GM23338 (cell line): ENCODE data around the gene KIRREL3. TPM values are rescaled to one million over a fixed set of nuclear protein-coding genes. Genes with fewer than 3 reads are reported as not detected.

Experiments
- ATAC-seq: fragments of 200-7000 bp; cut with Tn5 transposase; 3 replicates; pipeline ENCODE4 v1.9.1; 2020
- DNase-seq: peaks from one replicate; pipeline ENCODE4 v3.0.0-alpha.2; 2015; ENCODE audit warnings: low spot score
- H2AFZ ChIP-seq: fragments of 200-600 bp; sonication (generic); 2 replicates; pipeline ENCODE4 v1.8.0; 2016; ENCODE audit warnings: antibody characterized with exemption, mild to moderate bottlenecking, moderate library complexity
- H3F3A ChIP-seq: fragments of 200-600 bp; sonication (generic); replicated peaks from 2 replicates; pipeline ENCODE4 v1.8.0; 2017; ENCODE audit warnings: antibody characterized with exemption, mixed run types, low read depth
- H3K27ac ChIP-seq: fragments of 200-600 bp; sonication (generic); 2 replicates; pipeline ENCODE4 v1.6.1; 2016; ENCODE audit warnings: low read depth
- H3K27me3 ChIP-seq: fragments of 200-600 bp; sonication (generic); 2 replicates; pipeline ENCODE4 v1.8.0; 2016; ENCODE audit warnings: mild to moderate bottlenecking, mixed run types, moderate library complexity; ENCODE audit not compliant: insufficient read depth
- H3K36me3 ChIP-seq: fragments of 200-600 bp; sonication (generic); 2 replicates; pipeline ENCODE4 v1.8.0; 2016; ENCODE audit warnings: mild to moderate bottlenecking; ENCODE audit not compliant: insufficient read depth
- H3K4me1 ChIP-seq: fragments of 200-600 bp; sonication (generic); 2 replicates; pipeline ENCODE4 v1.8.0; 2016; ENCODE audit warnings: mild to moderate bottlenecking, moderate library complexity; ENCODE audit not compliant: insufficient read depth
- H3K4me2 ChIP-seq: fragments of 200-600 bp; sonication (generic); 2 replicates; pipeline ENCODE4 v1.7.1; 2017; ENCODE audit warnings: mixed run types
- H3K4me3 ChIP-seq: fragments of 200-600 bp; sonication (generic); 2 replicates; pipeline ENCODE4 v1.6.1; 2016; ENCODE audit warnings: mixed run types
- H3K79me2 ChIP-seq: fragments of 200-600 bp; sonication (generic); replicated peaks from 2 replicates; pipeline ENCODE4 v1.8.0; 2017; ENCODE audit warnings: mild to moderate bottlenecking; ENCODE audit not compliant: insufficient read depth
- H3K9me2 ChIP-seq: fragments of 200-600 bp; sonication (generic); 2 replicates; pipeline ENCODE4 v1.8.0; 2017; ENCODE audit not compliant: insufficient read depth
- H4K20me1 ChIP-seq: fragments of 200-600 bp; sonication (generic); replicated peaks from 2 replicates; pipeline ENCODE4 v1.8.0; 2017; ENCODE audit warnings: mild to moderate bottlenecking; ENCODE audit not compliant: insufficient read depth
- H3K27ac Mint-ChIP-seq: 2 replicates; pipeline ENCODE4 v1.8.0; 2020; ENCODE audit warnings: inconsistent platforms, mild to moderate bottlenecking, moderate library complexity, mixed read lengths
- H3K27me3 Mint-ChIP-seq: 3 replicates; pipeline ENCODE4 v1.8.0; 2022; ENCODE audit warnings: low read depth, mild to moderate bottlenecking, moderate library complexity, mixed read lengths, inconsistent platforms; ENCODE audit not compliant: insufficient read depth, poor library complexity
- H3K36me3 Mint-ChIP-seq: 3 replicates; pipeline ENCODE4 v1.8.0; 2021; ENCODE audit warnings: low read depth, mild to moderate bottlenecking, inconsistent platforms, moderate library complexity, mixed read lengths
- H3K4me1 Mint-ChIP-seq: 3 replicates; pipeline ENCODE4 v1.8.0; 2020; ENCODE audit warnings: mild to moderate bottlenecking, inconsistent platforms, mixed read lengths
- H3K4me3 Mint-ChIP-seq: 3 replicates; pipeline ENCODE4 v1.8.0; 2021; ENCODE audit warnings: moderate library complexity, mild to moderate bottlenecking, inconsistent platforms, mixed read lengths
- H3K9me3 Mint-ChIP-seq: 3 replicates; pipeline ENCODE4 v1.8.0; 2020; ENCODE audit warnings: moderate library complexity, mild to moderate bottlenecking, inconsistent platforms, mixed read lengths
- ETS1 ChIP-seq: IDR thresholded peaks from 2 replicates; pipeline ENCODE4 v1.6.1; 2016; ENCODE audit warnings: antibody characterized with exemption
- EZH2 ChIP-seq: fragments of 200-600 bp; sonication (generic); IDR thresholded peaks from one replicate; pipeline ENCODE4 v1.8.0; 2017; ENCODE audit warnings: antibody characterized with exemption, mild to moderate bottlenecking, low read depth; ENCODE audit not compliant: unreplicated experiment
- POLR2AphosphoS5 ChIP-seq: IDR thresholded peaks from 2 replicates; pipeline ENCODE4 v1.6.1; 2016; ENCODE audit warnings: antibody characterized with exemption, low read depth
- STAT1 ChIP-seq: IDR thresholded peaks from one replicate; pipeline ENCODE4 v1.6.1; 2016; ENCODE audit warnings: antibody characterized with exemption; ENCODE audit not compliant: unreplicated experiment
- ZNF114 ChIP-seq: fragments of 250-450 bp; sonication (Bioruptor Pico); IDR thresholded peaks from 2 replicates; pipeline ENCODE4 v1.5.0; 2020; ENCODE audit warnings: mild to moderate bottlenecking, moderate library complexity
- polyA plus RNA-seq: library from polyadenylated mRNA; unstranded; fragments of >200 nt; fragmentation: Nextera tagmentation; extraction: Ambion mirVana; gene quantifications from 2 replicates; pipeline ENCODE4 v1.2.1, GENCODE V29; 2016
- total RNA-seq: library from RNA; depleted of rRNA; stranded (reverse); fragments of >200 nt; shearing (Covaris generic); gene quantifications from 2 replicates; pipeline ENCODE4 v1.2.3, GENCODE V29; 2014
- TF ChIP-seq, protein P1 (sequence below): fragments of 250-450 bp; sonication (Bioruptor Pico); IDR thresholded peaks from 2 replicates; pipeline ENCODE4 v1.5.0; 2020; ENCODE audit warnings: mild to moderate bottlenecking, moderate library complexity
- TF ChIP-seq, protein P2 (sequence below): IDR thresholded peaks from one replicate; pipeline ENCODE4 v1.6.1; 2018; ENCODE audit warnings: antibody characterized with exemption; ENCODE audit not compliant: unreplicated experiment

Gene KIRREL3
- total and polyA plus RNA-seq, 2 experiments from 2014 or later: 0.13 to 1.5 TPM

DNA sequence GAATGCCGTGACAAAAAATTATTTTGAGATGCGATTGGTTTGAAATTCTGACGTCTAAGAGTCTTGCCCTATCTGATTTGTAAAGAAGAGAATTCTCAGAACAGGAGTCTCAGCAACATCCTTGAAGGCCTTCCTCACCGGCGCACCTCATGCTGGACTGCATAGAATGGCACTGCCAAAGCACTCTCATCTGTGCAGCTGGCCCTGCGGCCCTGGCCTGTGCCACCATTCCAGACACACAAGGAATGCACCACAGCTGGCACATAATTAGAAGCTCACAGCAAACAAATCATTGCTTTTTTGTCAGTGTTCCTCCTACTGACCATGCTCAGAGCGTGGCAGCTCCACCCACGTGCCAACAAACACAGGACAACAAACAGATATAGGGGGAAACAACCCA is 166.0 kb downstream of the KIRREL3 start:
- Mint-ChIP-seq H3K4me1 (peaks cover 5% of the 10 kb centered on the region), H3K27ac (no peak overlapping the region), H3K36me3 (peaks cover 6% of the 10 kb centered on the region; the same call in 1 of the 3 replicates), H3K4me3 (no peak overlapping the region), H3K27me3 (peaks cover 3% of the 10 kb centered on the region), H3K9me3 (peaks cover 16% of the 10 kb centered on the region)
- Histone ChIP-seq H4K20me1 (no peaks in the 10 kb centered on the region), H3K4me3 (no peak overlapping the region), H3K9me2 (no peaks in the 10 kb centered on the region), H3K36me3 (no peaks in the 10 kb centered on the region), H3K27ac (no peak overlapping the region), H3F3A (no peaks in the 10 kb centered on the region), H3K4me1 (peaks cover 6% of the 10 kb centered on the region; the same call in 1 of the 2 replicates), H3K4me2 (no peak overlapping the region), H3K27me3 (no peaks in the 10 kb centered on the region), H3K79me2 (no peaks in the 10 kb centered on the region), H2AFZ (no peak overlapping the region)
- TF ChIP-seq EZH2 (no peak), POLR2AphosphoS5 (no peak), ZNF114 (CRISPR knock-in tag) (no peak), STAT1 (no peak)
- TF ChIP-seq, protein P1, sequence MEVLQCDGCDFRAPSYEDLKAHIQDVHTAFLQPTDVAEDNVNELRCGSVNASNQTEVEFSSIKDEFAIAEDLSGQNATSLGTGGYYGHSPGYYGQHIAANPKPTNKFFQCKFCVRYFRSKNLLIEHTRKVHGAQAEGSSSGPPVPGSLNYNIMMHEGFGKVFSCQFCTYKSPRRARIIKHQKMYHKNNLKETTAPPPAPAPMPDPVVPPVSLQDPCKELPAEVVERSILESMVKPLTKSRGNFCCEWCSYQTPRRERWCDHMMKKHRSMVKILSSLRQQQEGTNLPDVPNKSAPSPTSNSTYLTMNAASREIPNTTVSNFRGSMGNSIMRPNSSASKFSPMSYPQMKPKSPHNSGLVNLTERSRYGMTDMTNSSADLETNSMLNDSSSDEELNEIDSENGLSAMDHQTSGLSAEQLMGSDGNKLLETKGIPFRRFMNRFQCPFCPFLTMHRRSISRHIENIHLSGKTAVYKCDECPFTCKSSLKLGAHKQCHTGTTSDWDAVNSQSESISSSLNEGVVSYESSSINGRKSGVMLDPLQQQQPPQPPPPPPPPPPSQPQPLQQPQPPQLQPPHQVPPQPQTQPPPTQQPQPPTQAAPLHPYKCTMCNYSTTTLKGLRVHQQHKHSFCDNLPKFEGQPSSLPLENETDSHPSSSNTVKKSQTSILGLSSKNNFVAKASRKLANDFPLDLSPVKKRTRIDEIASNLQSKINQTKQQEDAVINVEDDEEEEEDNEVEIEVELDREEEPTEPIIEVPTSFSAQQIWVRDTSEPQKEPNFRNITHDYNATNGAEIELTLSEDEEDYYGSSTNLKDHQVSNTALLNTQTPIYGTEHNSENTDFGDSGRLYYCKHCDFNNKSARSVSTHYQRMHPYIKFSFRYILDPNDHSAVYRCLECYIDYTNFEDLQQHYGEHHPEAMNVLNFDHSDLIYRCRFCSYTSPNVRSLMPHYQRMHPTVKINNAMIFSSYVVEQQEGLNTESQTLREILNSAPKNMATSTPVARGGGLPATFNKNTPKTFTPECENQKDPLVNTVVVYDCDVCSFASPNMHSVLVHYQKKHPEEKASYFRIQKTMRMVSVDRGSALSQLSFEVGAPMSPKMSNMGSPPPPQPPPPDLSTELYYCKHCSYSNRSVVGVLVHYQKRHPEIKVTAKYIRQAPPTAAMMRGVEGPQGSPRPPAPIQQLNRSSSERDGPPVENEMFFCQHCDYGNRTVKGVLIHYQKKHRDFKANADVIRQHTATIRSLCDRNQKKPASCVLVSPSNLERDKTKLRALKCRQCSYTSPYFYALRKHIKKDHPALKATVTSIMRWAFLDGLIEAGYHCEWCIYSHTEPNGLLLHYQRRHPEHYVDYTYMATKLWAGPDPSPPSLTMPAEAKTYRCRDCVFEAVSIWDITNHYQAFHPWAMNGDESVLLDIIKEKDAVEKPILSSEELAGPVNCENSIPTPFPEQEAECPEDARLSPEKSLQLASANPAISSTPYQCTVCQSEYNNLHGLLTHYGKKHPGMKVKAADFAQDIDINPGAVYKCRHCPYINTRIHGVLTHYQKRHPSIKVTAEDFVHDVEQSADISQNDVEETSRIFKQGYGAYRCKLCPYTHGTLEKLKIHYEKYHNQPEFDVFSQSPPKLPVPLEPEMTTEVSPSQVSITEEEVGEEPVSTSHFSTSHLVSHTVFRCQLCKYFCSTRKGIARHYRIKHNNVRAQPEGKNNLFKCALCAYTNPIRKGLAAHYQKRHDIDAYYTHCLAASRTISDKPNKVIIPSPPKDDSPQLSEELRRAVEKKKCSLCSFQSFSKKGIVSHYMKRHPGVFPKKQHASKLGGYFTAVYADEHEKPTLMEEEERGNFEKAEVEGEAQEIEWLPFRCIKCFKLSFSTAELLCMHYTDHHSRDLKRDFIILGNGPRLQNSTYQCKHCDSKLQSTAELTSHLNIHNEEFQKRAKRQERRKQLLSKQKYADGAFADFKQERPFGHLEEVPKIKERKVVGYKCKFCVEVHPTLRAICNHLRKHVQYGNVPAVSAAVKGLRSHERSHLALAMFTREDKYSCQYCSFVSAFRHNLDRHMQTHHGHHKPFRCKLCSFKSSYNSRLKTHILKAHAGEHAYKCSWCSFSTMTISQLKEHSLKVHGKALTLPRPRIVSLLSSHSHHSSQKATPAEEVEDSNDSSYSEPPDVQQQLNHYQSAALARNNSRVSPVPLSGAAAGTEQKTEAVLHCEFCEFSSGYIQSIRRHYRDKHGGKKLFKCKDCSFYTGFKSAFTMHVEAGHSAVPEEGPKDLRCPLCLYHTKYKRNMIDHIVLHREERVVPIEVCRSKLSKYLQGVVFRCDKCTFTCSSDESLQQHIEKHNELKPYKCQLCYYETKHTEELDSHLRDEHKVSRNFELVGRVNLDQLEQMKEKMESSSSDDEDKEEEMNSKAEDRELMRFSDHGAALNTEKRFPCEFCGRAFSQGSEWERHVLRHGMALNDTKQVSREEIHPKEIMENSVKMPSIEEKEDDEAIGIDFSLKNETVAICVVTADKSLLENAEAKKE (CRISPR knock-in tag): no peak
- no peak for DNase-seq
- ATAC-seq: no peak

DNA sequence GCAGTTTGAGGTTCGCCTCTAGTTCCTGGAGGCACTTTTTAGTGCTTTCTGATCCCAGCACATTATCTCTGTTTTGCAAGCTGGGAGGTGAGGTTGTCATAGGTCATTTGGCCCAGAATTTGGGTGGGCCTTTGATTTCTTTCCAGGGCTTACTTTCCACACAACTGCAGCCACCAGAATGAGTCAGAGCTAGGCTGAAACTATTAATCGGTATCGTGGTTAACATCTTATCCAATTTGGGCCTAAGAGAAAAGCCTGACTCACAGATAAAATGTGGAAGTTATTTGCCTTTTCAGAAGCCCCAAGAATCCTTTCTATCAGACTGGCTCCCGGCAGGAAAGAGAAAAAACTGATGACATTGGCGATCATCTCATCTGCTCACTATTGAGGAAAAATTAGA is 166.4 kb downstream of the KIRREL3 start:
- H3F3A ChIP-seq: no peaks in the 10 kb centered on the region
- H3K4me3 Mint-ChIP-seq: no peak overlapping the region
- no peak overlapping the region for H3K4me2 ChIP-seq
- DNase-seq: no peak
- peaks cover 16% of the 10 kb centered on the region for H3K9me3 Mint-ChIP-seq
- H2AFZ ChIP-seq: no peak overlapping the region
- no peak for ATAC-seq
- H3K79me2 ChIP-seq: no peaks in the 10 kb centered on the region
- peaks cover 8% of the 10 kb centered on the region for H3K4me1 Mint-ChIP-seq
- peaks cover 6% of the 10 kb centered on the region; the same call in 1 of the 3 replicates for H3K36me3 Mint-ChIP-seq
- no peaks in the 10 kb centered on the region for H3K36me3 ChIP-seq
- peaks cover 1% of the 10 kb centered on the region for H3K27me3 Mint-ChIP-seq
- no peak overlapping the region for H3K27ac Mint-ChIP-seq
- no peak overlapping the region for H3K4me3 ChIP-seq
- no peak overlapping the region for H3K27ac ChIP-seq
- peaks cover 9% of the 10 kb centered on the region; the same call in 1 of the 2 replicates for H3K4me1 ChIP-seq
- no peaks in the 10 kb centered on the region for H4K20me1 ChIP-seq
- no peaks in the 10 kb centered on the region for H3K27me3 ChIP-seq
- H3K9me2 ChIP-seq: no peaks in the 10 kb centered on the region
- TF ChIP-seq ETS1 (no peak), EZH2 (no peak)
- TF ChIP-seq, protein P2, sequence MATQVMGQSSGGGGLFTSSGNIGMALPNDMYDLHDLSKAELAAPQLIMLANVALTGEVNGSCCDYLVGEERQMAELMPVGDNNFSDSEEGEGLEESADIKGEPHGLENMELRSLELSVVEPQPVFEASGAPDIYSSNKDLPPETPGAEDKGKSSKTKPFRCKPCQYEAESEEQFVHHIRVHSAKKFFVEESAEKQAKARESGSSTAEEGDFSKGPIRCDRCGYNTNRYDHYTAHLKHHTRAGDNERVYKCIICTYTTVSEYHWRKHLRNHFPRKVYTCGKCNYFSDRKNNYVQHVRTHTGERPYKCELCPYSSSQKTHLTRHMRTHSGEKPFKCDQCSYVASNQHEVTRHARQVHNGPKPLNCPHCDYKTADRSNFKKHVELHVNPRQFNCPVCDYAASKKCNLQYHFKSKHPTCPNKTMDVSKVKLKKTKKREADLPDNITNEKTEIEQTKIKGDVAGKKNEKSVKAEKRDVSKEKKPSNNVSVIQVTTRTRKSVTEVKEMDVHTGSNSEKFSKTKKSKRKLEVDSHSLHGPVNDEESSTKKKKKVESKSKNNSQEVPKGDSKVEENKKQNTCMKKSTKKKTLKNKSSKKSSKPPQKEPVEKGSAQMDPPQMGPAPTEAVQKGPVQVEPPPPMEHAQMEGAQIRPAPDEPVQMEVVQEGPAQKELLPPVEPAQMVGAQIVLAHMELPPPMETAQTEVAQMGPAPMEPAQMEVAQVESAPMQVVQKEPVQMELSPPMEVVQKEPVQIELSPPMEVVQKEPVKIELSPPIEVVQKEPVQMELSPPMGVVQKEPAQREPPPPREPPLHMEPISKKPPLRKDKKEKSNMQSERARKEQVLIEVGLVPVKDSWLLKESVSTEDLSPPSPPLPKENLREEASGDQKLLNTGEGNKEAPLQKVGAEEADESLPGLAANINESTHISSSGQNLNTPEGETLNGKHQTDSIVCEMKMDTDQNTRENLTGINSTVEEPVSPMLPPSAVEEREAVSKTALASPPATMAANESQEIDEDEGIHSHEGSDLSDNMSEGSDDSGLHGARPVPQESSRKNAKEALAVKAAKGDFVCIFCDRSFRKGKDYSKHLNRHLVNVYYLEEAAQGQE: no peak
